GM21360 (cell line): ENCODE results near the gene IFIT3.

ENCODE experiments used
- ATAC-seq: cut with Tn5 transposase; IDR thresholded peaks from one replicate; pipeline ENCODE4 v1.9.1; 2021; ENCODE audit warnings: mild to moderate bottlenecking, moderate library complexity; ENCODE audit not compliant: unreplicated experiment

Gene IFIT3

DNA sequence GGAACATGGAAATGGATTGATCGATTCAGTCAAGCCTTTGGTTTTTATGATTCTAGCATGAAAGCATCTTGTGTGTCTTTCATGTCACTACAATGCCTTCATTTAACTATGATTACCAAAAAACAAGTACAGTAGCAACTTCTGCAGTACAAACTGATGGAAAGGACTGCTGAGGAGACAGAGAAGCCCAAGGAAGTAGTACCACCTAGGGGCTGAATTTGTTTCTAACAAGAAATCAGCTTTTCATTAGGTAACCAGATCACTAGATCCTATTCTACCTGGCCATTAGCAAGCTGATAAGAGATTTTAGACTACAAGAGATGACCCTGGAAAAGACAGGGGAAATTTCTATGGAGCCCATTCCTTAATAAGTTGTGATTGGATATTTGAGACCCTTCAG, 61.5 kb downstream of the IFIT3 start:
- ATAC-seq: no peak
